ENCODE data around the gene SLC4A1.

GRCh38 chr17:44235583-44235936, 32.4 kb downstream of the SLC4A1 start:
- TF ChIP-seq CTCF (IDR thresholded peaks at IDR 0.05; ENCODE audit: low read depth, low read length, missing input control): no peak
- no peak for TF ChIP-seq ATF3 (IDR thresholded peaks at IDR 0.05)

Measured in liver (tissue), 3 donors.